NCI-H2171 (cell line): ENCODE data around the gene MSI2.
A peak's percentile ranks its signal among the peaks of the same experiment; 100 is the strongest.

Experiments used
- DNase-seq: peaks from one replicate; lab custom pipeline; 2025; lab: John Stamatoyannopoulos, UW

MSI2 gene

GRCh38 chr17:57343717-57344116 is 87.4 kb downstream of the MSI2 start:
- DNase-seq: no peak

GRCh38 chr17:57344261-57344660 is 87.9 kb downstream of the MSI2 start:
- no peak for DNase-seq

- no peak for DNase-seq
Measured at GRCh38 chr17:57349541-57350247, 93.4 kb downstream of the MSI2 start.

GRCh38 chr17:57350266-57350665 is 93.9 kb downstream of the MSI2 start:
- DNase-seq: no peak

GRCh38 chr17:57352665-57353175 is 96.4 kb downstream of the MSI2 start:
- no peak for DNase-seq

- no peak for DNase-seq
Measured at GRCh38 chr17:57354673-57355072, 98.3 kb downstream of the MSI2 start.

- no peak for DNase-seq
Measured at GRCh38 chr17:57355090-57355859, 99.0 kb downstream of the MSI2 start.

- DNase-seq: no peak
Measured at GRCh38 chr17:57356153-57356718, 99.9 kb downstream of the MSI2 start.

- DNase-seq: no peak
Measured at GRCh38 chr17:57356719-57357391, 100.5 kb downstream of the MSI2 start.

- DNase-seq: no peak
Measured at GRCh38 chr17:57357392-57357784, 101.1 kb downstream of the MSI2 start.

- no peak for DNase-seq
Measured at GRCh38 chr17:57357830-57358430, 101.6 kb downstream of the MSI2 start.

- no peak for DNase-seq
Measured at GRCh38 chr17:57360266-57360665, 103.9 kb downstream of the MSI2 start.

GRCh38 chr17:57362797-57363556 is 106.7 kb downstream of the MSI2 start:
- no peak for DNase-seq

GRCh38 chr17:57363580-57363979 is 107.3 kb downstream of the MSI2 start:
- DNase-seq: no peak

- peak; percentile 56 for DNase-seq
Measured at GRCh38 chr17:57363998-57364643, 107.8 kb downstream of the MSI2 start.

- DNase-seq: no peak
Measured at GRCh38 chr17:57365420-57365819, 109.1 kb downstream of the MSI2 start.

GRCh38 chr17:57366177-57366557 is 109.8 kb downstream of the MSI2 start:
- DNase-seq: no peak

- no peak for DNase-seq
Measured at GRCh38 chr17:57366558-57367351, 110.4 kb downstream of the MSI2 start.

GRCh38 chr17:57368637-57369336 is 112.5 kb downstream of the MSI2 start:
- no peak for DNase-seq
